Measurements from ENCODE around the gene ADARB2.

- TF ChIP-seq FOXP2 (optimal IDR thresholded peaks at IDR 0.05; ENCODE audit: borderline replicate concordance, extremely low read depth, extremely low read length, insufficient read depth) (no peak), POLR2AphosphoS5 (IDR thresholded peaks at IDR 0.05; ENCODE audit: low read depth, low read length) (no peak), TAF1 (IDR thresholded peaks at IDR 0.05; ENCODE audit: borderline replicate concordance, insufficient read depth, low read length) (no peak)
These were observed 553.6 kb downstream of the ADARB2 start for GRCh38 chr10:1183701-1184100.
